Measurements from ENCODE around the gene XRCC6. TPM values are rescaled to one million over a fixed set of nuclear protein-coding genes. Genes with fewer than 3 reads are reported as not detected.

Gene XRCC6
- total and polyA plus RNA-seq, 2 of the 13 experiments (the other 11 are each of a cell fraction or from before 2014, with no cell fraction given) = 124 to 625 TPM

GRCh38 chr22:41688365-41689211 lies 67.5 kb downstream of the XRCC6 start, which contains the start of gene SNU13 (continued):
- TF ChIP-seq ZNF512B (CRISPR knock-in tag; IDR thresholded peaks at IDR 0.05; ENCODE audit: borderline replicate concordance) (no peak), MAFK (conservative IDR thresholded peaks at IDR 0.05 in 1 of 2, IDR thresholded peaks at IDR 0.05 in 1 of 2; ENCODE audit: low read length in 2 of 2) (peak; percentile 58 to 68), PHF5A (CRISPR knock-in tag; IDR thresholded peaks at IDR 0.05; ENCODE audit: low read depth, unreplicated experiment) (peak; percentile 81), GLI4 (CRISPR knock-in tag; IDR thresholded peaks at IDR 0.05; ENCODE audit: borderline replicate concordance) (no peak; the same call in 1 of the 2 replicates), PHF21A (CRISPR knock-in tag; IDR thresholded peaks at IDR 0.05) (peak; percentile 69; the same call in 1 of the 2 replicates), ZNF30 (CRISPR knock-in tag; IDR thresholded peaks at IDR 0.05) (peak; percentile 74; the same call in 1 of the 2 replicates), NFE2L1 (CRISPR knock-in tag; IDR thresholded peaks at IDR 0.05; ENCODE audit: borderline replicate concordance) (no peak), PAXIP1 (CRISPR knock-in tag; conservative IDR thresholded peaks at IDR 0.05) (peak; percentile 19; the same call in 1 of the 2 replicates), RELA (CRISPR knock-in tag; IDR thresholded peaks at IDR 0.05) (no peak), ZNF547 (CRISPR knock-in tag; IDR thresholded peaks at IDR 0.05) (no peak), ISL2 (CRISPR knock-in tag; IDR thresholded peaks at IDR 0.05) (peak; percentile 68), CCDC6 (CRISPR knock-in tag; IDR thresholded peaks at IDR 0.05) (peak; percentile 35; the same call in 1 of the 2 replicates), ZNF788 (CRISPR knock-in tag; IDR thresholded peaks at IDR 0.05; ENCODE audit: borderline replicate concordance) (peak; percentile 53; the same call in 1 of the 2 replicates), HNF1A (IDR thresholded peaks at IDR 0.05; ENCODE audit: low read depth) (no peak), HNF1A (CRISPR knock-in tag; IDR thresholded peaks at IDR 0.05; ENCODE audit: borderline replicate concordance) (peak; percentile 69; the same call in 1 of the 2 replicates), KDM5A (IDR thresholded peaks at IDR 0.05; ENCODE audit: borderline replicate concordance, low read length) (no peak; the same call in 1 of the 2 replicates), NR2F1 (CRISPR knock-in tag; IDR thresholded peaks at IDR 0.05) (no peak), SOX5 (CRISPR knock-in tag; IDR thresholded peaks at IDR 0.05; ENCODE audit: borderline replicate concordance) (peak; percentile 19; the same call in 1 of the 2 replicates)
